ENCODE data around the gene PDE7B.

GRCh38 chr6:135935941-135936601, 84.6 kb downstream of the PDE7B start:
- TF ChIP-seq ZFP91 (CRISPR knock-in tag; IDR thresholded peaks at IDR 0.05; ENCODE audit: borderline replicate concordance) (no peak), FIP1L1 (IDR thresholded peaks at IDR 0.05; ENCODE audit: borderline replicate concordance, insufficient read depth, low read depth, low read length) (no peak), PCBP1 (IDR thresholded peaks at IDR 0.05; ENCODE audit: borderline replicate concordance, low read depth, low read length) (no peak)
